Activated T-cell treated with anti-CD3 and anti-CD28 coated beads, Interleukin-2, amount 50 U/mL, for 48 hours (primary cell): ENCODE data around the gene DENND5A.
"Not testable (repeated sequence)": the region's sequence is repeated elsewhere in the genome, so short reads cannot be mapped to it uniquely, and the experiment has no call there.

Experiments
- DNase-seq, 2 experiments: peaks; one replicate each; pipeline ENCODE4 v3.0.0-alpha.2; 2020

DENND5A gene

GRCh38 chr11:9264316-9265210 lies 587 bp downstream of the DENND5A start:
- DNase-seq, result peak; percentile 69 to 72

GRCh38 chr11:9263840-9264315 lies 1.3 kb downstream of the DENND5A start:
- DNase-seq, result peak in 1 of 2 experiments; percentile 66

- not testable (repeated sequence) for DNase-seq
These were observed 4.4 kb downstream of the DENND5A start for GRCh38 chr11:9260838-9261146.

GRCh38 chr11:9259981-9260837 lies 4.9 kb downstream of the DENND5A start:
- no peak for DNase-seq

- not testable (repeated sequence) for DNase-seq
These were observed 6.9 kb downstream of the DENND5A start for GRCh38 chr11:9258279-9258678.

GRCh38 chr11:9254416-9254815 lies 10.7 kb downstream of the DENND5A start:
- no peak for DNase-seq

DNA sequence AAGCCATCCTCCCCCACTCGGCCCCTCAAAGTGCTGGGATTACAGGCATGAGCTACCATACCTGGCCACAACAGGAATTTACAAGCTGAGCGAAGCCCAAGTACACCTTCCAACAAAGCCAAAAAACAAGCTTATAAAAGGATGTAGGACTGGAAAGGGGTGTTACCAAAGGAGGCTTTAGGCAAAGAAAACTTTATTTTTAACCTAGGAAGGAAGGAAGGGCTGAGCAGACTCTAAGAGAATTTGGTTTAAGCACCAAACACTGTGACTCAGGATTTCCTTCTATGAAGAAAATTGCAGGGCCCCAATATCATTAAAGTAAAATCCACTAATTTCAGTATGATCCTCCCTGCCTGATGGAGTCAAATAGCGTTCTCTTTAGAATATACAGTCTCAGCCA lies 12.1 kb downstream of the DENND5A start:
- no peak for DNase-seq

GRCh38 chr11:9251311-9251710 lies 13.8 kb downstream of the DENND5A start:
- DNase-seq, result no peak

GRCh38 chr11:9250139-9250582 lies 15.0 kb downstream of the DENND5A start:
- DNase-seq, result no peak

DNA sequence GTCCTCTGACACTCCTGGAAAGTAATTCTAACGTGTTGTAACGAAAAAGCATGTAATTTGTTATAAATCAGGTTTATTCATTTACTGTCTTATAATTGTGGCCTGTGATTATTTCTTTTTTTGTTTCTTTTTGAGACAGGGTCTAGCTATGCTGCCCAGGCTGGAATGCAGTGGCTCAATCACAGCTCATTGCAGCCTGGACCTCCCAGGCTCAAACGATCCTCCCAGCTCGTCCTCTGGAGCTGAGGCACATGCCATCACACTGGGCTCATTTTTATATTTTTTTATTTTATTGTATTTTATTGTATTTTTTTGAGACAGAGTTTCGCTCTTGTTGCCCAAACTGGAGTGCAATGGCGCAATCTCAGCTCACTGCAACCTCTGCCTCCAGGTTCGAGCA lies 15.9 kb downstream of the DENND5A start:
- no peak for DNase-seq

GRCh38 chr11:9247863-9248262 lies 17.3 kb downstream of the DENND5A start:
- DNase-seq, result no peak

- not testable (repeated sequence) for DNase-seq
These were observed 28.9 kb downstream of the DENND5A start for GRCh38 chr11:9236242-9236641.

DNA sequence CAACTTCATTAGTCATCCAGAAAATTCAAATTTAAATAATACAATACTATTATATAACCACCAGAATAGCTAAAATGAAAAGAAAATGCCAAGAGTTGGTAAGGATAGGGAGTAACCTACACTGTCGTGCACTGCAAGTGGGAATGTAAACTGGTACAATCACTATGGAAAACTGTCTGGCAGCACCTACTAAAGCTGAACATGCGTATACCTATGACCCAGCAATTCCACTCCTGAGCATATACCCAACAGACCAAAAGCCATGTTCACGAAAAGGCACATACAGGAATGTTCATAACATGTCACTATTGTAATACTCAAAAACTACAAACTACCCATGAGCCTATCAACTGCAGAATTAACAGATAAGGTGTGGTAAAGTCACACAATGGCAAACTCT lies 32.7 kb downstream of the DENND5A start:
- DNase-seq, result no peak

GRCh38 chr11:9231848-9232177 lies 33.3 kb downstream of the DENND5A start:
- DNase-seq, result no peak

GRCh38 chr11:9230296-9230695 lies 34.9 kb downstream of the DENND5A start:
- no peak for DNase-seq

- DNase-seq, result no peak
These were observed 37.1 kb downstream of the DENND5A start for GRCh38 chr11:9228091-9228490.

DNA sequence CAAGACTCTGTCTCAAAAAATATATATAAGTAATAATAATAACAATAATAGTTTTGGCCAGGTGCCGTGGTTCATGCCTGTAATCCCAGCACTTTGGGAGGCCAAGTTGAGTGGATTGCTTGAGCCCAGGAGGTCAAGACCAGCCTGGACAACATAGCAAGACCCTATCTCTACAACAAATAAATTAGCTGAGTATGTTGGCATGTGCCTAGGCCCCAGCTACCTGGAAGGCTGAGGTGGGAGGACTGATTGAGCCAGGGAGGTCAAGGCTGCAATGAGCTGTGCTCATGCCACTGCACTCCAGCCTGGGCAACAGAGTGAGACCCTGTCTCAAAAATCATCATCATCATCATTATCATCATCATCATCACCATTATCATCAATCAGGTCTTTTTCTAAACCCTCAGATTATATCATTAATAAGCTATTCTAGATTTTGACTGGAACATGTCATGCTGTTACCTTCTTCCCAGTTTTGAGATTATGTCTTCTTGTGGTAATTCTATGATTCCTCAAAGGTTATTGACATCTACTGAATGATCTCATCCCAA lies 39.3 kb downstream of the DENND5A start:
- DNase-seq, result no peak

DNA sequence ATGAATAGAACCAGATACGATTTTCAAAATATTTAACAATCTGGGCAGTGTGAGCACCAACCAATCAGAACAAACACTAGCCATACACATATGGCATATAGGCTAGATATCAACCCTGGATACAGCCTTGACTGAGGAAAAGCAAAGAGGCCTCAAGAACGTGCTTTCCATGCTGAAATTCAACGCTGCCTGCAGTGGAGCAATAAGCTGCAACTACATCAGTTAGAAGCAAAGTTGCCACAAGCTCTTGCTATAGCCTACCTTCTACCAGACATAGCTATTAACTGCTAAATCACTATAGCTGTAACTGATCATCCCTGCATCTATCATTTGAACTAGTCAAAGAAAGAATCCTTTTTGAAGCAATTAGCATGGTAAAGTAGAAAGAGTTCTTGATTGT lies 42.5 kb downstream of the DENND5A start:
- DNase-seq, result no peak

DNA sequence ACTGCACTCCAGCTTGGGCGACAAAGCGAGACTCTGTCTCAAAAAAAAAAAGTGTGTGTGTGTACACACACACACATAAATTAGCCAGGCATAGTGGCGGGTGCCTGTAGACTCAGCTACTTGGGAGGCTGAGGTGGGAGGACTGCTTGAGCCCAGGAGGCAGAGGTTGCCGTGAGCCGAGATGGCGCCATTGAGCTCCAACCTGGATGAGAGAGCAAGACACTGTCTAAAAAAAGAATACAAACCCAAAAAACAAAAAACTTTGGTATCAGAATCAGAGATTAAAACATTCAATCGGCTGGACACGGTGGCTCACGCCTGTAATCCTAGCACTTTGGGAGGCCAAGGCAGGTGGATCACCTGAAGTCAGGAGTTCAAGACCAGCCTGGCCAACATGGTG lies 44.3 kb downstream of the DENND5A start:
- not testable (repeated sequence) for DNase-seq

GRCh38 chr11:9219572-9219971 lies 45.6 kb downstream of the DENND5A start:
- no peak for DNase-seq

DNA sequence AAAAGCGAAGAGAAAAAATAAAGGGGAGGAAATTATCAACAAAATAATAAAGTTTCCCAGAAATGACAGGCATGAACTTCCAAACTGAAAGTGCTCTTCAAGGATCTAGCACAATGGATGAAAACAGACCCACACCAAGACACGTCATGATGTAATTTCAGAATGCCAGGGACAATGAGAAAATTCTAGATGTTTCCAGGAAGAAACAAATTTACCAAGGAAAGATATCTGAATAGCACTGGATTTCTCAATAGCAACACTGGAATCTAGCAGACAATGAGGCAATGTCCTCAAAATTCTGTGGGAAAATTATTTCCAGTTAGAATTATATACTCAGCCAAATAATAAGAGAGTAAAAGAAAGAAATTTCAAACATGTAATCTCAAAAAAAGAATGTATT lies 46.0 kb downstream of the DENND5A start:
- DNase-seq, result no peak

GRCh38 chr11:9214765-9215164 lies 50.4 kb downstream of the DENND5A start:
- DNase-seq, result no peak

DNA sequence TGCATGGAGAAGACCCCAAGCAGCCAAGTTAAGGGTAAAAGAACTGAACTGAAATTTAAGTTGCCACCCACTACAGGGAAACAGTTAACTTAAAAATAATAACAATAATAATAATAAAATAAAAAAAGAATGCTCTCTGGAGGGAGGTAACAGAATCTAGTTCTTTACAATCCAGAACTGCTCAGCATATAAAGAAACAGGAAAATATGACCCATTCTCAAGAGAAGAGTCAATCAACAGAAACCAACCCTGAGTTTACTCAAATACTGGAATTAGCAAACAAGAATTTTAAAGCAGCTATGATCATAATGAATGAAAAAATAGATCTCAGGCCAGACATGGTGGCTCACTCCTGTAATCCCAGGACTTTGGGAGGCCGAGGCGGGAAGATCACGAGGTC lies 53.8 kb downstream of the DENND5A start:
- no peak for DNase-seq

GRCh38 chr11:9210922-9211320 lies 54.2 kb downstream of the DENND5A start:
- no peak for DNase-seq
